ENCODE results near the gene TIAM2. TPM values are rescaled to one million over a fixed set of nuclear protein-coding genes. Genes with fewer than 3 reads are reported as not detected.

TIAM2 gene
- total RNA-seq, 4 donors from 2014 or later, result 8.6 to 17.0 (median 14.8) TPM

DNA sequence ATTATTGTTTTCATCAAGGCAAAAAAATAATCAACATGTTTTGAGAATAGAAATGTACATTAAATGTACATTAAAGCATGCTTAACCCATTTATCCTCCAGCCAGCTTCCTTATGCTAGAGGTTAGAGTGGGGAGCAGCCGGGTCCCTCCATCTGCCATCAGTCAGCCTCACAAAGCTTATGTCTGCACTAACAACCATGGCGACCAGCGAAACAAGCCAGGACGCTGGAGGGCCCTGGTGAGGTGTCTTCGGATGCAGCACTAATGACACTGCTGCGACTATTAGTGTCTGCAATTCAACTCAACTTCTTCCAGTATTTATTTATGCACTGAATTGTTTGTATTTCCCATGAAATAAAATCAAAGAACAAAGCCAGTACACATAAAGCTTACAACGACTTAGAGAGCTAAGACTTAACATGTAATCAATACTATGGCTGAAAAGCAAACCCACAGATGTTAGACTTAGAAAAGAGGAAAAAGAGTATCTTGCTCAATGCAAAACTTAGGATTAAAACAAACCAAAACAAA, 275.5 kb downstream of the TIAM2 start:
- WGBS, result 87% methylated on average over 7 of the region's 7 CpGs
- TF ChIP-seq EP300 (IDR thresholded peaks at IDR 0.05), result no peak
- TF ChIP-seq, protein P1, sequence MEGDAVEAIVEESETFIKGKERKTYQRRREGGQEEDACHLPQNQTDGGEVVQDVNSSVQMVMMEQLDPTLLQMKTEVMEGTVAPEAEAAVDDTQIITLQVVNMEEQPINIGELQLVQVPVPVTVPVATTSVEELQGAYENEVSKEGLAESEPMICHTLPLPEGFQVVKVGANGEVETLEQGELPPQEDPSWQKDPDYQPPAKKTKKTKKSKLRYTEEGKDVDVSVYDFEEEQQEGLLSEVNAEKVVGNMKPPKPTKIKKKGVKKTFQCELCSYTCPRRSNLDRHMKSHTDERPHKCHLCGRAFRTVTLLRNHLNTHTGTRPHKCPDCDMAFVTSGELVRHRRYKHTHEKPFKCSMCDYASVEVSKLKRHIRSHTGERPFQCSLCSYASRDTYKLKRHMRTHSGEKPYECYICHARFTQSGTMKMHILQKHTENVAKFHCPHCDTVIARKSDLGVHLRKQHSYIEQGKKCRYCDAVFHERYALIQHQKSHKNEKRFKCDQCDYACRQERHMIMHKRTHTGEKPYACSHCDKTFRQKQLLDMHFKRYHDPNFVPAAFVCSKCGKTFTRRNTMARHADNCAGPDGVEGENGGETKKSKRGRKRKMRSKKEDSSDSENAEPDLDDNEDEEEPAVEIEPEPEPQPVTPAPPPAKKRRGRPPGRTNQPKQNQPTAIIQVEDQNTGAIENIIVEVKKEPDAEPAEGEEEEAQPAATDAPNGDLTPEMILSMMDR (IDR thresholded peaks at IDR 0.05), result no peak
- no peak for TF ChIP-seq POLR2A (IDR thresholded peaks at IDR 0.05; ENCODE audit: low read depth)
- TF ChIP-seq POLR2AphosphoS5 (IDR thresholded peaks at IDR 0.05), result no peak
- Histone ChIP-seq H3K27ac (replicated peaks in 1 of 4) (no peak overlapping the region), H3K27me3 (no peaks in the 10 kb centered on the region), H3K4me3 (no peak overlapping the region), H3K9me3 (no peaks in the 10 kb centered on the region), H3K36me3 (no peaks in the 10 kb centered on the region), H3K4me1 (peaks cover 23 to 36% (median 33%) of the 10 kb centered on the region in 4 donors)
- no peak for DNase-seq (ENCODE audit: extremely low spot score)
- intact Hi-C loops (cut with DNase I), result no loop called here

DNA sequence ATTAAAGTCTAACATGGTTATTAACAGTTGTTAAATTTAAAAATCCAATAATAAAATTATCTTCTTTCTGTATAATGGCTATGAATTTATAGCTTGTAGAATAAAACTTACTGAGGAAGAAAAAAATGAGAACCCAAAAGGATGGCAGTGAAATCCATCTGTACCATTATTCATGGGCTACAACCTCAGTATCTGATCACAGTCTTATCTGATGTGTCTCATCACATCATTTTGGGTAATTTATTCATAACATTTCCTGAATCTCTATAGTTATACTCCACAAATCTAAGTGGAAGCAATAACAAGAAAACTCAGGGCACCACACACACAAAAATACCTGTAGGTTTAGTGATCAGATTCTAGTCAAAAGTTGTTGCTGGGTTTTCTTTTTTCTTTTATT, 276.0 kb downstream of the TIAM2 start:
- TF ChIP-seq POLR2AphosphoS5 (IDR thresholded peaks at IDR 0.05) (no peak), POLR2A (IDR thresholded peaks at IDR 0.05; ENCODE audit: low read depth) (no peak), EP300 (IDR thresholded peaks at IDR 0.05) (no peak)
- TF ChIP-seq, protein P1 (IDR thresholded peaks at IDR 0.05), result no peak
- Histone ChIP-seq H3K27ac (replicated peaks in 1 of 4) (no peak overlapping the region), H3K4me3 (no peak overlapping the region), H3K36me3 (no peaks in the 10 kb centered on the region), H3K4me1 (peaks cover 26 to 41% (median 38%) of the 10 kb centered on the region in 4 donors), H3K9me3 (no peaks in the 10 kb centered on the region), H3K27me3 (no peaks in the 10 kb centered on the region)
- no peak for DNase-seq (ENCODE audit: extremely low spot score)
- intact Hi-C loops (cut with DNase I), result no loop called here

DNA sequence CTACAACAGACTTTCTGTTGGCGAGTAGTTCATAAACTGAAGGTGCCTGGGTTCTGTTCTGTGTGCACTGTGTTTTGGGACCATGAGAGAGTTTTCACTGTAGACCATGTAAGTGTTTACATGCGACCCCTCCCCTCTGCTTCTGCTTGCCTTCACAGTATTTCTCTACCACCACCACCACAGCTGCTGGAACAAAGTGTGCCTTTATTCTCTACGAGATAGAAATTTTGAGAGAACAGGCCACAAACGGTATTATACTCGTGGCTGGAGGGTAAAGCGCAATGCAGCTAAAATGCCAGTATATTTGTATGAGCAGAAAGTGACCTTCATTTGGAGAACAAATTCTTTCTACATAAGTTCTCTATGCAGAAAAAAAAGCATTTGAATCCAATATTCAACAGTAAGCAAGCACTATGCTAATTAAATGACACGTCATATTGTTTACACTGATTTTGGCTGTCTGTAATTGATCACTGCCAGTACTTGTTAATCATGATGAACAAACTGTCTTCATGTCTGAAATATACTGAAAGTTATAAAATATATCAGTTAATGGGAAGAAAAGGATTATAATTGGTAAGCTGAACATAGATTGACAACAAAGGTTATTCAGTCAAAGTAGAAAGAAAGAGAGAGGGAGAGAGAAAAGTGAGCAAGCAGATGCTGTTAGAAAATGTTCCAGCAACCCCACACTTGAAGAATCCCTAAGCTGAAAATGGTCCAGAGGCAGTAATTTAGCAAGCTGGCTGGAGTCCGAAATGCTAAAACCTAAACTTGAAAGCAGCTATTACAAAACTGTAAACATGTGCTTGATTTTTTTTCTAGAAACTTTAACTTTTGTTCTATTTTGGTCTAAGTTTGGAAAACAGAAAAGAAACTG, 277.5 kb downstream of the TIAM2 start:
- Histone ChIP-seq H3K9me3 (no peaks in the 10 kb centered on the region), H3K27ac (replicated peaks in 1 of 4) (peak overlapping the region; percentile 48 to 65 (median 58)), H3K4me3 (no peak overlapping the region), H3K36me3 (no peaks in the 10 kb centered on the region), H3K4me1 (peaks cover 28 to 47% (median 44%) of the 10 kb centered on the region in 4 donors), H3K27me3 (no peaks in the 10 kb centered on the region)
- TF ChIP-seq, protein P1 (IDR thresholded peaks at IDR 0.05), result no peak
- TF ChIP-seq POLR2A (IDR thresholded peaks at IDR 0.05; ENCODE audit: low read depth) (no peak), EP300 (IDR thresholded peaks at IDR 0.05) (no peak), POLR2AphosphoS5 (IDR thresholded peaks at IDR 0.05) (no peak)
- 54% methylated on average over 8 of the region's 8 CpGs for WGBS
- DNase-seq (ENCODE audit: extremely low spot score), result no peak
- intact Hi-C loops (cut with DNase I), result no loop called here

DNA sequence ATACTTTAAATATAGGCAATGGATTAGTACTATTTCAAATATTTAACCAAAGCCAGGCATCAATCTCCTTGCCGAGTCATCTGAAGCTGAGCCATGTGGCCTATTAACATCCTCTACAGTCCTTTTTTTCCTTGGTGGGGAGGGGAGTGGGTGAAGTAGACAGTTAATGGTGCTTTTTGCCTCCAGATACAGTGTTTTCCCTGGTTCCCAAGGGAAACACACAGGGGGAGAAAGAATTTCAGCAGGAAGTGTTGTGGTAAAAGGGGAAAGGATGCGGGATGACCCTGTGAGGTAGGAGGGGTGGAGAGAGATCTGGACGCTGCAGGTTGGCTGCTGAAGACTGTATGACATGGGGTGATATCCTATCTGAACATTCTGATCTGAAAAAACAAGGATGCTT, 278.3 kb downstream of the TIAM2 start:
- no peaks in the 10 kb centered on the region for H3K27me3 ChIP-seq
- H3K36me3 ChIP-seq, result no peaks in the 10 kb centered on the region
- peak overlapping the region; percentile 48 to 65 (median 58) for H3K27ac ChIP-seq (replicated peaks in 1 of 4)
- no peak overlapping the region for H3K4me3 ChIP-seq
- peaks cover 31 to 45% (median 43%) of the 10 kb centered on the region in 4 donors for H3K4me1 ChIP-seq
- DNase-seq (ENCODE audit: extremely low spot score), result no peak
- no peak for TF ChIP-seq POLR2A (IDR thresholded peaks at IDR 0.05; ENCODE audit: low read depth)
- no peak for TF ChIP-seq EP300 (IDR thresholded peaks at IDR 0.05)
- TF ChIP-seq, protein P1 (IDR thresholded peaks at IDR 0.05), result no peak
- no peak for TF ChIP-seq POLR2AphosphoS5 (IDR thresholded peaks at IDR 0.05)
- no peaks in the 10 kb centered on the region for H3K9me3 ChIP-seq
- 28% methylated on average over 3 of the region's 3 CpGs for WGBS
- intact Hi-C loops (cut with DNase I), result no loop called here

Measured in esophagus muscularis mucosa (tissue), 4 donors.